PC-9 (cell line): ENCODE measurements around the gene AKR1B1. TPM values are rescaled to one million over a fixed set of nuclear protein-coding genes. Genes with fewer than 3 reads are reported as not detected.
A peak's percentile ranks its signal among the peaks of the same experiment; 100 is the strongest.

ENCODE experiments used
- BruUV-seq: library from RNA; stranded (reverse); fragments of 400-500 nt; replicated peaks from 2 replicates; lab custom pipeline; 2021; lab: Mats Ljungman, UMichigan
- CTCF ChIA-PET: fragments of 300-600 bp; sonication (Branson Sonifier 250); formaldehyde crosslinking; loops from one replicate; lab custom pipeline; 2022; ENCODE audit warnings: antibody characterized with exemption; lab: Charles Lee
- POLR2A ChIA-PET: fragments of 300-600 bp; sonication (Branson Sonifier 250); formaldehyde crosslinking; loops from one replicate; lab custom pipeline; 2022; ENCODE audit warnings: antibody characterized with exemption; ENCODE audit not compliant: unreplicated experiment; lab: Charles Lee
- DNase-seq, 2 experiments: peaks; one replicate each; pipeline versions ENCODE4 v3.0.0 to v3.0.0-alpha.2; 2015 to 2022; ENCODE audit warnings: mixed read lengths in 1 of 2
- H2AFZ ChIP-seq: fragments of 200-600 bp; sonication (generic); 2 replicates; pipeline ENCODE4 v1.8.1; 2017; ENCODE audit warnings: antibody characterized with exemption
- H3F3A ChIP-seq: fragments of 200-600 bp; sonication (generic); 2 replicates; pipeline ENCODE4 v1.8.1; 2017; ENCODE audit warnings: antibody characterized with exemption, mild to moderate bottlenecking, low read depth; ENCODE audit not compliant: insufficient read depth
- H3K27ac ChIP-seq: fragments of 200-600 bp; sonication (generic); 2 replicates; pipeline ENCODE4 v1.6.1; 2016; ENCODE audit warnings: mixed run types
- H3K27me3 ChIP-seq: fragments of 200-600 bp; sonication (generic); 2 replicates; pipeline ENCODE4 v1.6.1; 2016; ENCODE audit warnings: low read depth, mixed run types; ENCODE audit not compliant: insufficient read depth
- H3K36me3 ChIP-seq: fragments of 200-600 bp; sonication (generic); 2 replicates; pipeline ENCODE4 v1.6.1; 2016; ENCODE audit warnings: low read depth, mixed run types
- H3K4me1 ChIP-seq: fragments of 200-600 bp; sonication (generic); replicated peaks from 2 replicates; pipeline ENCODE4 v1.6.1; 2016; ENCODE audit warnings: mixed run types; ENCODE audit not compliant: insufficient read depth
- H3K4me2 ChIP-seq: fragments of 200-600 bp; sonication (generic); 2 replicates; pipeline ENCODE4 v1.6.1; 2017; ENCODE audit warnings: mixed run types
- H3K4me3 ChIP-seq: fragments of 200-600 bp; sonication (generic); 2 replicates; pipeline ENCODE4 v1.6.1; 2016; ENCODE audit warnings: mixed run types
- H3K79me2 ChIP-seq: fragments of 200-600 bp; sonication (generic); 2 replicates; pipeline ENCODE4 v1.6.1; 2017; ENCODE audit warnings: low read depth, mixed run types
- H3K9me2 ChIP-seq: fragments of 200-600 bp; sonication (generic); 2 replicates; pipeline ENCODE4 v1.8.1; 2017; ENCODE audit warnings: mild to moderate bottlenecking; ENCODE audit not compliant: insufficient read depth
- H3K9me3 ChIP-seq: fragments of 200-600 bp; sonication (generic); 2 replicates; pipeline ENCODE4 v1.8.1; 2016; ENCODE audit warnings: low read depth; ENCODE audit not compliant: insufficient read depth
- H4K20me1 ChIP-seq: fragments of 200-600 bp; sonication (generic); 2 replicates; pipeline ENCODE4 v1.8.1; 2017; ENCODE audit not compliant: insufficient read depth
- EZH2 ChIP-seq: fragments of 200-600 bp; sonication (generic); IDR thresholded peaks from 2 replicates; pipeline ENCODE4 v1.8.0; 2017; ENCODE audit warnings: antibody characterized with exemption, low read depth
- intact Hi-C: fragments of 100-400 bp; cut with micrococcal nuclease; formaldehyde crosslinking; loops from one replicate; pipeline ENCODE4 v1.10.0; 2022; ENCODE audit not compliant: unreplicated experiment
- total RNA-seq: library from RNA; stranded (reverse); gene quantifications from 2 replicates; pipeline ENCODE4 v1.2.3, GENCODE V29; 2021
- TF ChIP-seq, protein P1 (sequence below): fragments of 200-600 bp; sonication (generic); conservative IDR thresholded peaks from 2 replicates; pipeline ENCODE4 v1.6.1; 2017; ENCODE audit warnings: mixed run types, antibody characterized with exemption, mild to moderate bottlenecking, moderate library complexity

Gene AKR1B1
- total RNA-seq, 1 experiment from 2014 or later: 1,009 TPM

DNA sequence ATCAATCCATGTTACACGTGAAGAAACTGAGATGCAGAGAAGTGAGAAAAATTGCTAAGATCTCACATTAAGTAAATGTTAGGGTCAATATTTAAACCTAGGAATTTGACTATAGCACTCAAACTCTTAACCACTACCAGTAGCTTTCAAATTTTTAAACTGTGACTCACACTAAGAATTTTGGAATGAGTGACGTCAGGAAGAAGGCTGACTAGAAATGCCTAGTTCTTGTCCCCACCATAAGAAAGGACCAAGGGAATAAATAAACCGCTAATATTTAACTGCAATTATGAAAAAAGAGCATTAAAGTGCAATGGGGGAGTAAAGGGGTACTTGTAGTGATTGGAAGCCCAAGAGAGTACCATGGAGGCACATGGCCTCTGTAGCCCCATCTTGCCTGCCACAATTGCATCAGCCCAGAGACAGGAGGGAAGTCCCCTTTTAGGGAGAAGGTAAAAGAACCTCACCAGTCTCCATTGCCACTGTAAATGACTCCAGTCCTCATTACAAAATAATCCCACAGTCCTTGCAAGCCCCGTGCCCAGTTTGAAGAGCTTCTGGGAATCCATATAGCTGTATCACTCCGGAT, 3.5 kb upstream of the AKR1B1 start:
- Histone ChIP-seq H3K4me2 (peak overlapping the region; percentile 48), H3K4me1 (peaks cover 41% of the 10 kb centered on the region), H3F3A (peaks cover 39% of the 10 kb centered on the region), H2AFZ (no peak overlapping the region), H3K27me3 (no peaks in the 10 kb centered on the region), H3K4me3 (0 out of 2 replicates have a peak overlapping the region, but pooled peaks have one; percentile 7), H3K9me2 (no peaks in the 10 kb centered on the region), H3K36me3 (peaks cover 16% of the 10 kb centered on the region), H3K9me3 (peaks cover 33% of the 10 kb centered on the region; the same call in 1 of the 2 replicates), H4K20me1 (peaks cover 9% of the 10 kb centered on the region), H3K27ac (peak overlapping the region; percentile 97), H3K79me2 (peaks cover 33% of the 10 kb centered on the region)
- TF ChIP-seq, protein P1, sequence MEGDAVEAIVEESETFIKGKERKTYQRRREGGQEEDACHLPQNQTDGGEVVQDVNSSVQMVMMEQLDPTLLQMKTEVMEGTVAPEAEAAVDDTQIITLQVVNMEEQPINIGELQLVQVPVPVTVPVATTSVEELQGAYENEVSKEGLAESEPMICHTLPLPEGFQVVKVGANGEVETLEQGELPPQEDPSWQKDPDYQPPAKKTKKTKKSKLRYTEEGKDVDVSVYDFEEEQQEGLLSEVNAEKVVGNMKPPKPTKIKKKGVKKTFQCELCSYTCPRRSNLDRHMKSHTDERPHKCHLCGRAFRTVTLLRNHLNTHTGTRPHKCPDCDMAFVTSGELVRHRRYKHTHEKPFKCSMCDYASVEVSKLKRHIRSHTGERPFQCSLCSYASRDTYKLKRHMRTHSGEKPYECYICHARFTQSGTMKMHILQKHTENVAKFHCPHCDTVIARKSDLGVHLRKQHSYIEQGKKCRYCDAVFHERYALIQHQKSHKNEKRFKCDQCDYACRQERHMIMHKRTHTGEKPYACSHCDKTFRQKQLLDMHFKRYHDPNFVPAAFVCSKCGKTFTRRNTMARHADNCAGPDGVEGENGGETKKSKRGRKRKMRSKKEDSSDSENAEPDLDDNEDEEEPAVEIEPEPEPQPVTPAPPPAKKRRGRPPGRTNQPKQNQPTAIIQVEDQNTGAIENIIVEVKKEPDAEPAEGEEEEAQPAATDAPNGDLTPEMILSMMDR: no peak
- POLR2A ChIA-PET: no interaction called here
- DNase-seq: peak in 1 of 2 experiments; percentile 83
- no TSS peak for BruUV-seq
- intact Hi-C loops: no loop called here
- CTCF ChIA-PET: interaction anchor here (0.6 kb wide), 1 partner anchor 18 kb away, joined by 3 read pairs; no protein-coding TSS in a partner anchor

DNA sequence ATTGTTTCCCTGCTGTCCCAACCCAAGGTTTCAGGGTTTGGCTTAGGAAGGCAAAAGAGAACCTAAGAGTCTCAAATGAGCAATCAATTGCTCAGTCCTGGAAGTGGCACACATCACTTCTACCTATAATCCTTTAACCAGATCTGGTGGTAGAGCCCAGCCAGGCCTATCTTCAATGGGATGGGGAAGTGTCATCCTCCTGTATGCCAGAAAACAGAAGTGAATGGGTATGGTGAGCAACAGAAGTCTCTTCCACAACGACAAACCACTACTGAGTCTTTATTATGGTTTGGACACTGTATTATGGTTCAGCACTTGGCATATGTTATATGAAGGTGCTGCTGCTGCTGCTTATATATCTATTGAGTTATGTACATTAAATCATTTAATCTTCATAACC, 3.0 kb upstream of the AKR1B1 start:
- Histone ChIP-seq H3K4me3 (0 out of 2 replicates have a peak overlapping the region, but pooled peaks have one; percentile 7), H3K4me1 (peaks cover 46% of the 10 kb centered on the region), H3F3A (peaks cover 44% of the 10 kb centered on the region), H2AFZ (no peak overlapping the region), H3K4me2 (peak overlapping the region; percentile 48), H4K20me1 (peaks cover 14% of the 10 kb centered on the region), H3K27me3 (no peaks in the 10 kb centered on the region), H3K27ac (peak overlapping the region; percentile 97), H3K79me2 (peaks cover 38% of the 10 kb centered on the region), H3K9me3 (peaks cover 33% of the 10 kb centered on the region; the same call in 1 of the 2 replicates), H3K9me2 (no peaks in the 10 kb centered on the region), H3K36me3 (peaks cover 21% of the 10 kb centered on the region)
- DNase-seq: no peak
- intact Hi-C loops: no loop called here
- CTCF ChIA-PET: interaction anchor here (0.6 kb wide), 1 partner anchor 19 kb away, joined by 3 read pairs; no protein-coding TSS in a partner anchor
- no TSS peak for BruUV-seq
- TF ChIP-seq EZH2: no peak
- TF ChIP-seq, protein P1: no peak
- POLR2A ChIA-PET: no interaction called here

DNA sequence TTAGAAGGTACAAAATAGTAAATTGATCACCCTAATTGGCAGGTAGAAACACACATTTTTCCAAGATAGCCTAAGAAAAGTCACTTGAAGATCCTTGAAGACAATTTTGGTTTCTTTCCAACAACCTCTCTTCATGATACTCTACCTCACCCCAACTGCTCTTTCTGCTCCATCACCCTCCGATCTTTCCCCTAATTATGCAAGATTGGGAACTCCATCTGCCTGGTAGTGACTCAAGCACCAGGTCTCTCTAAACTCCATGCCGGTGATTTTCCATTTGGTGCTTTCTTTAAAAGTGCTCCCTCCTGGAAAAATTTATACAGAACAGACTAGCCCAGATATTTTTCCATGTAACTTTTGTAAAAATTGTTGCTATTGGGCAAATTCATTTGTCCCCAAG, 1.1 kb upstream of the AKR1B1 start:
- H3K4me3 ChIP-seq: peak overlapping the region; percentile 93
- peak in 1 of 2 experiments; percentile 96 for DNase-seq

More for the DNA sequence above, 1.1 kb upstream of the AKR1B1 start:
- ChIA-PET POLR2A (interaction anchor here (1.0 kb wide), 1 partner anchor 70 kb away, joined by 4 read pairs; no protein-coding TSS in a partner anchor), CTCF (interaction anchor here (0.6 to 0.7 kb wide), 2 partner anchors 19 to 26 kb away, joined by 3 to 5 read pairs; no protein-coding TSS in a partner anchor)
- TF ChIP-seq, protein P1: no peak
- no peak for TF ChIP-seq EZH2
- peak overlapping the region; percentile 72 for H2AFZ ChIP-seq
- BruUV-seq: no TSS peak
- H3K27ac ChIP-seq: peak overlapping the region; percentile 97
- H3K4me1 ChIP-seq: peaks cover 65% of the 10 kb centered on the region
- peaks cover 27% of the 10 kb centered on the region; the same call in 1 of the 2 replicates for H3K9me3 ChIP-seq
- peaks cover 33% of the 10 kb centered on the region for H4K20me1 ChIP-seq
- intact Hi-C loops: loop anchor here (1.0 to 2.0 kb wide), 5 partner anchors 12 to 147 kb away; no protein-coding TSS in a partner anchor
- no peaks in the 10 kb centered on the region for H3K9me2 ChIP-seq
- H3K36me3 ChIP-seq: peaks cover 39% of the 10 kb centered on the region
- no peaks in the 10 kb centered on the region for H3K27me3 ChIP-seq
- peaks cover 64% of the 10 kb centered on the region for H3F3A ChIP-seq
- H3K4me2 ChIP-seq: peak overlapping the region; percentile 91
- H3K79me2 ChIP-seq: peaks cover 58% of the 10 kb centered on the region
